Measurements from ENCODE around the gene THSD4. TPM values are rescaled to one million over a fixed set of nuclear protein-coding genes. Genes with fewer than 3 reads are reported as not detected.

The THSD4 gene
- total RNA-seq, 1 experiment from 2014 or later: 24.2 TPM

- H3K36me3 Mint-ChIP-seq (ENCODE audit: insufficient read depth, unreplicated experiment): no peaks in the 10 kb centered on the region
- H3K4me3 Mint-ChIP-seq (ENCODE audit: low read depth, unreplicated experiment): no peak overlapping the region
- BruUV-seq (replicated peaks): no TSS peak
- no peaks in the 10 kb centered on the region for H3K27me3 Mint-ChIP-seq (ENCODE audit: unreplicated experiment)
- H3K4me1 Mint-ChIP-seq (ENCODE audit: low read depth, unreplicated experiment): no peaks in the 10 kb centered on the region
- no peak for TF ChIP-seq CTCF (IDR thresholded peaks at IDR 0.05; ENCODE audit: unreplicated experiment)
- intact Hi-C loops (cut with micrococcal nuclease; ENCODE audit: unreplicated experiment): no loop called here
- peaks cover 3% of the 10 kb centered on the region for H3K9me3 Mint-ChIP-seq (ENCODE audit: low read depth, unreplicated experiment)
- CTCF ChIA-PET: no interaction called here
- no peak overlapping the region for H3K27ac Mint-ChIP-seq (ENCODE audit: unreplicated experiment)
- no peak for DNase-seq
These were observed 42.8 kb upstream of the THSD4 start for GRCh38 chr15:71072423-71072822.

- peaks cover 13% of the 10 kb centered on the region for H3K4me1 Mint-ChIP-seq (ENCODE audit: low read depth, unreplicated experiment)
- no peaks in the 10 kb centered on the region for H3K36me3 Mint-ChIP-seq (ENCODE audit: insufficient read depth, unreplicated experiment)
- no peak overlapping the region for H3K27ac Mint-ChIP-seq (ENCODE audit: unreplicated experiment)
- intact Hi-C loops (cut with micrococcal nuclease; ENCODE audit: unreplicated experiment): no loop called here
- no peak overlapping the region for H3K4me3 Mint-ChIP-seq (ENCODE audit: low read depth, unreplicated experiment)
- BruUV-seq (replicated peaks): no TSS peak
- CTCF ChIA-PET: interaction anchor here (0.7 to 0.8 kb wide), 2 partner anchors 14 to 16 kb away, joined by 3 to 4 read pairs; no protein-coding TSS in a partner anchor
- peaks cover 3% of the 10 kb centered on the region for H3K9me3 Mint-ChIP-seq (ENCODE audit: low read depth, unreplicated experiment)
- no peaks in the 10 kb centered on the region for H3K27me3 Mint-ChIP-seq (ENCODE audit: unreplicated experiment)
- no peak for DNase-seq
- no peak for TF ChIP-seq CTCF (IDR thresholded peaks at IDR 0.05; ENCODE audit: unreplicated experiment)
These were observed 36.6 kb upstream of the THSD4 start for GRCh38 chr15:71078506-71079207.

GRCh38 chr15:71079208-71080044 is 35.8 kb upstream of the THSD4 start:
- Mint-ChIP-seq H3K4me1 (ENCODE audit: low read depth, unreplicated experiment) (peaks cover 13% of the 10 kb centered on the region), H3K36me3 (ENCODE audit: insufficient read depth, unreplicated experiment) (no peaks in the 10 kb centered on the region), H3K27me3 (ENCODE audit: unreplicated experiment) (no peaks in the 10 kb centered on the region), H3K9me3 (ENCODE audit: low read depth, unreplicated experiment) (peaks cover 3% of the 10 kb centered on the region), H3K4me3 (ENCODE audit: low read depth, unreplicated experiment) (no peak overlapping the region), H3K27ac (ENCODE audit: unreplicated experiment) (no peak overlapping the region)
- no peak for TF ChIP-seq CTCF (IDR thresholded peaks at IDR 0.05; ENCODE audit: unreplicated experiment)
- CTCF ChIA-PET: interaction anchor here (0.7 kb wide), 2 partner anchors 17 kb away, joined by 4 to 5 read pairs; no protein-coding TSS in a partner anchor
- intact Hi-C loops (cut with micrococcal nuclease; ENCODE audit: unreplicated experiment): no loop called here
- no TSS peak for BruUV-seq (replicated peaks)
- peak; percentile 30 for DNase-seq

GRCh38 chr15:71080166-71080565 is 35.1 kb upstream of the THSD4 start:
- H3K36me3 Mint-ChIP-seq (ENCODE audit: insufficient read depth, unreplicated experiment): no peaks in the 10 kb centered on the region
- CTCF ChIA-PET: no interaction called here
- no peaks in the 10 kb centered on the region for H3K27me3 Mint-ChIP-seq (ENCODE audit: unreplicated experiment)
- no TSS peak for BruUV-seq (replicated peaks)
- H3K27ac Mint-ChIP-seq (ENCODE audit: unreplicated experiment): no peak overlapping the region
- no peak overlapping the region for H3K4me3 Mint-ChIP-seq (ENCODE audit: low read depth, unreplicated experiment)
- H3K9me3 Mint-ChIP-seq (ENCODE audit: low read depth, unreplicated experiment): peaks cover 3% of the 10 kb centered on the region
- peaks cover 13% of the 10 kb centered on the region for H3K4me1 Mint-ChIP-seq (ENCODE audit: low read depth, unreplicated experiment)
- no peak for DNase-seq
- intact Hi-C loops (cut with micrococcal nuclease; ENCODE audit: unreplicated experiment): no loop called here
- no peak for TF ChIP-seq CTCF (IDR thresholded peaks at IDR 0.05; ENCODE audit: unreplicated experiment)
